SJSA1 (cell line): ENCODE results near the gene MBD6. TPM values are rescaled to one million over a fixed set of nuclear protein-coding genes. Genes with fewer than 3 reads are reported as not detected.
A peak's percentile ranks its signal among the peaks of the same experiment; 100 is the strongest.
"Not testable (repeated sequence)": the region's sequence is repeated elsewhere in the genome, so short reads cannot be mapped to it uniquely, and the experiment has no call there.

Experiments used
- DNase-seq, 2 experiments: peaks; one replicate each; pipeline ENCODE4 v3.0.0-alpha.2; 2015 to 2020; ENCODE audit warnings: low spot score in 2 of 2, low read depth in 1 of 2
- H3K27ac ChIP-seq: fragments of 250-450 bp; sonication (Bioruptor Pico); 2 replicates; pipeline ENCODE4 v1.5.1; 2020; ENCODE audit warnings: mild to moderate bottlenecking, moderate library complexity
- H3K27me3 ChIP-seq: fragments of 250-450 bp; sonication (Bioruptor Pico); replicated peaks from 2 replicates; pipeline ENCODE4 v1.5.1; 2020; ENCODE audit warnings: mild to moderate bottlenecking, moderate library complexity
- H3K36me3 ChIP-seq: fragments of 250-450 bp; sonication (Bioruptor Pico); 2 replicates; pipeline ENCODE4 v1.5.1; 2020; ENCODE audit warnings: mild to moderate bottlenecking
- H3K4me1 ChIP-seq: fragments of 250-450 bp; sonication (Bioruptor Pico); replicated peaks from 2 replicates; pipeline ENCODE4 v1.6.1; 2021; ENCODE audit warnings: mild to moderate bottlenecking
- H3K4me3 ChIP-seq: fragments of 250-450 bp; sonication (Bioruptor Pico); 2 replicates; pipeline ENCODE4 v1.5.1; 2020; ENCODE audit warnings: mild to moderate bottlenecking
- H3K9me3 ChIP-seq: fragments of 250-450 bp; sonication (Bioruptor Pico); replicated peaks from 2 replicates; pipeline ENCODE4 v1.5.1; 2020; ENCODE audit warnings: mild to moderate bottlenecking
- total RNA-seq: library from RNA; depleted of rRNA; stranded (reverse); fragments of >200 nt; shearing (Covaris generic); gene quantifications from 2 replicates; pipeline ENCODE4 v1.2.3, GENCODE V29; 2014

MBD6 gene
- total RNA-seq, 1 experiment from 2014 or later, result 70.5 TPM

GRCh38 chr12:57563358-57563757 is 40.7 kb downstream of the MBD6 start:
- peaks cover 63% of the 10 kb centered on the region for H3K27me3 ChIP-seq
- H3K4me3 ChIP-seq, result no peak overlapping the region
- peaks cover 7% of the 10 kb centered on the region for H3K4me1 ChIP-seq
- peak; percentile 78 to 84 for DNase-seq
- H3K27ac ChIP-seq, result no peak overlapping the region
- H3K36me3 ChIP-seq, result no peaks in the 10 kb centered on the region
- H3K9me3 ChIP-seq, result peaks cover 13% of the 10 kb centered on the region

GRCh38 chr12:57564178-57564740 is 41.6 kb downstream of the MBD6 start:
- Histone ChIP-seq H3K4me1 (peaks cover 7% of the 10 kb centered on the region), H3K27ac (no peak overlapping the region), H3K27me3 (peaks cover 71% of the 10 kb centered on the region), H3K4me3 (no peak overlapping the region), H3K9me3 (peaks cover 13% of the 10 kb centered on the region), H3K36me3 (no peaks in the 10 kb centered on the region)
- peak; percentile 73 to 83 for DNase-seq

- Histone ChIP-seq H3K4me1 (no peaks in the 10 kb centered on the region), H3K36me3 (no peaks in the 10 kb centered on the region), H3K27me3 (peaks cover 62% of the 10 kb centered on the region), H3K4me3 (no peak overlapping the region), H3K27ac (no peak overlapping the region), H3K9me3 (peaks cover 5% of the 10 kb centered on the region)
- DNase-seq, result peak in 1 of 2 experiments; percentile 76
Observed at GRCh38 chr12:57568838-57569237, 46.2 kb downstream of the MBD6 start.

- Histone ChIP-seq H3K4me3 (no peak overlapping the region), H3K4me1 (no peaks in the 10 kb centered on the region), H3K27ac (no peak overlapping the region), H3K36me3 (no peaks in the 10 kb centered on the region), H3K9me3 (no peaks in the 10 kb centered on the region; the same call in 1 of the 2 replicates), H3K27me3 (peaks cover 52% of the 10 kb centered on the region)
- peak in 1 of 2 experiments; percentile 76 for DNase-seq
Observed at GRCh38 chr12:57569858-57570257, 47.2 kb downstream of the MBD6 start.

- peak in 1 of 2 experiments; percentile 84 for DNase-seq
- not testable (repeated sequence) for H3K4me3 ChIP-seq, H3K9me3 ChIP-seq, H3K4me1 ChIP-seq, H3K36me3 ChIP-seq, H3K27ac ChIP-seq
- peaks cover 47% of the 10 kb centered on the region for H3K27me3 ChIP-seq
Observed at GRCh38 chr12:57570438-57570837, 47.8 kb downstream of the MBD6 start.

GRCh38 chr12:57571926-57572762 is 49.5 kb downstream of the MBD6 start:
- Histone ChIP-seq H3K9me3 (no peaks in the 10 kb centered on the region; the same call in 1 of the 2 replicates), H3K27ac (no peak overlapping the region), H3K36me3 (no peaks in the 10 kb centered on the region), H3K4me3 (no peak overlapping the region), H3K4me1 (peaks cover 9% of the 10 kb centered on the region), H3K27me3 (peaks cover 32% of the 10 kb centered on the region)
- peak in 1 of 2 experiments; percentile 80 for DNase-seq

- peaks cover 13% of the 10 kb centered on the region for H3K27me3 ChIP-seq
- DNase-seq, result peak; percentile 69 to 84
Observed at GRCh38 chr12:57574795-57575194, 52.2 kb downstream of the MBD6 start.

GRCh38 chr12:57575771-57576612 is 53.4 kb downstream of the MBD6 start:
- peaks cover 11% of the 10 kb centered on the region for H3K4me1 ChIP-seq
- peak; percentile 77 to 82 for DNase-seq
- H3K4me3 ChIP-seq, result no peak overlapping the region
- peaks cover 3% of the 10 kb centered on the region for H3K27me3 ChIP-seq
- no peak overlapping the region for H3K27ac ChIP-seq
- H3K9me3 ChIP-seq, result no peaks in the 10 kb centered on the region; the same call in 1 of the 2 replicates
- H3K36me3 ChIP-seq, result no peaks in the 10 kb centered on the region

More at GRCh38 chr12:57574795-57575194, 52.2 kb downstream of the MBD6 start:
- Histone ChIP-seq H3K4me3 (no peak overlapping the region), H3K4me1 (peaks cover 11% of the 10 kb centered on the region), H3K27ac (no peak overlapping the region), H3K9me3 (no peaks in the 10 kb centered on the region; the same call in 1 of the 2 replicates), H3K36me3 (no peaks in the 10 kb centered on the region)

GRCh38 chr12:57576613-57577160 is 54.1 kb downstream of the MBD6 start:
- peak in 1 of 2 experiments; percentile 82 for DNase-seq
- H3K4me1 ChIP-seq, result peaks cover 11% of the 10 kb centered on the region
- H3K9me3 ChIP-seq, result no peaks in the 10 kb centered on the region
- H3K4me3 ChIP-seq, result no peak overlapping the region
- no peak overlapping the region for H3K27ac ChIP-seq
- no peaks in the 10 kb centered on the region for H3K36me3 ChIP-seq
- H3K27me3 ChIP-seq, result no peaks in the 10 kb centered on the region

- H3K27ac ChIP-seq, result no peak overlapping the region
- H3K4me1 ChIP-seq, result peaks cover 11% of the 10 kb centered on the region
- DNase-seq, result peak; percentile 77 to 84
- no peaks in the 10 kb centered on the region for H3K9me3 ChIP-seq
- H3K36me3 ChIP-seq, result no peaks in the 10 kb centered on the region
- H3K27me3 ChIP-seq, result peaks cover 5% of the 10 kb centered on the region; the same call in 1 of the 2 replicates
- no peak overlapping the region for H3K4me3 ChIP-seq
Observed at GRCh38 chr12:57577981-57578758, 55.5 kb downstream of the MBD6 start.

GRCh38 chr12:57579011-57579410 is 56.4 kb downstream of the MBD6 start:
- no peaks in the 10 kb centered on the region for H3K9me3 ChIP-seq
- H3K4me1 ChIP-seq, result peaks cover 11% of the 10 kb centered on the region
- peak in 1 of 2 experiments; percentile 76 for DNase-seq
- no peak overlapping the region for H3K4me3 ChIP-seq
- no peak overlapping the region for H3K27ac ChIP-seq
- H3K27me3 ChIP-seq, result peaks cover 5% of the 10 kb centered on the region; the same call in 1 of the 2 replicates
- H3K36me3 ChIP-seq, result no peaks in the 10 kb centered on the region
